Measurements from ENCODE around the gene VN1R5. TPM values are rescaled to one million over a fixed set of nuclear protein-coding genes. Genes with fewer than 3 reads are reported as not detected.
"Not testable (repeated sequence)": the region's sequence is repeated elsewhere in the genome, so short reads cannot be mapped to it uniquely, and the experiment has no call there.

The VN1R5 gene
- total RNA-seq (not detected), polyA plus RNA-seq (ENCODE audit: insufficient read depth, low read depth, low replicate concordance) (not detected)
- long read RNA-seq, donor 1: 0 reads
- long read RNA-seq, donor 2: 0 reads
- long read RNA-seq, donor 3: 0 reads
- long read RNA-seq, donor 4: 0 reads
- long read RNA-seq, donor 5: 0 reads
- long read RNA-seq, donor 6: 0 reads
- long read RNA-seq, donor 7: 0 reads
- long read RNA-seq, donor 8: 0 reads
- long read RNA-seq, donor 9: 0 reads
- long read RNA-seq, donor 10: 0 reads

DNA sequence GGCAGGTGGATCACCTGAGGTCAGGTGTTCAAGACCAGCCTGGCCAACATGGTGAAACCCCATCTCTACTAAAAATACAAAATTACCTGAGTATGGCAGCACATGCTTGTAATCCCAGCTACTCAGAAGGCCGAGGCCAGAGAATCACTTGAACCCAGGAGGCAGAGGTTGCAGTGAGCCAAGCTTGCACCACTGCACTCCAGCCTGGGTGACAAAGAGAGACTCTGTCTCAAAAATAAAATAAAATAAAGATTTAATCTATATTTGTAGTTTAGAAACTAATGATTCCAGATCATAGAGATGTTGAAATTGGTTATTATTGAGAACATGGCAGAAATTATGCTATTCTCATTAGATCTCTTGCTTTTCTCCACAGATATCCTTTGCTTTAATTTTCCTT, at the start of gene VN1R5:
VN1R5 (plus strand) TSS at position 301 of the 400 bp plus-strand sequence.
- H3K4me1 ChIP-seq (ENCODE audit: control insufficient read depth in 2 of 3, insufficient read depth in 2 of 3, low read depth in 1 of 3, low read length in 3 of 3); H3K36me3 ChIP-seq (ENCODE audit: control insufficient read depth in 2 of 3, insufficient read depth in 3 of 3, low read length in 3 of 3); DNase-seq; H3K27me3 ChIP-seq (ENCODE audit: control insufficient read depth, insufficient read depth, low read length); H3K9ac ChIP-seq (ENCODE audit: low read length in 3 of 3); H3K9me3 ChIP-seq (ENCODE audit: control insufficient read depth in 2 of 3, insufficient read depth in 1 of 3, low read length in 3 of 3); intact Hi-C loops (cut with DNase I); H3K4me3 ChIP-seq (ENCODE audit: low read length in 3 of 3); FAIRE-seq; H3K27ac ChIP-seq (ENCODE audit: low read depth in 2 of 2, low read length in 2 of 2): not testable (repeated sequence)

- no peaks in the 10 kb centered on the region for H3K27me3 ChIP-seq (ENCODE audit: control insufficient read depth, insufficient read depth, low read length)
- H3K4me1 ChIP-seq (ENCODE audit: control insufficient read depth in 2 of 3, insufficient read depth in 2 of 3, low read depth in 1 of 3, low read length in 3 of 3): peaks cover 0 to 12% (median 5%) of the 10 kb centered on the region in 3 donors
- peak overlapping the region in 2 of 3 donors; percentile 42 to 72 for H3K9ac ChIP-seq (ENCODE audit: low read length in 3 of 3)
- TF ChIP-seq, protein P1, sequence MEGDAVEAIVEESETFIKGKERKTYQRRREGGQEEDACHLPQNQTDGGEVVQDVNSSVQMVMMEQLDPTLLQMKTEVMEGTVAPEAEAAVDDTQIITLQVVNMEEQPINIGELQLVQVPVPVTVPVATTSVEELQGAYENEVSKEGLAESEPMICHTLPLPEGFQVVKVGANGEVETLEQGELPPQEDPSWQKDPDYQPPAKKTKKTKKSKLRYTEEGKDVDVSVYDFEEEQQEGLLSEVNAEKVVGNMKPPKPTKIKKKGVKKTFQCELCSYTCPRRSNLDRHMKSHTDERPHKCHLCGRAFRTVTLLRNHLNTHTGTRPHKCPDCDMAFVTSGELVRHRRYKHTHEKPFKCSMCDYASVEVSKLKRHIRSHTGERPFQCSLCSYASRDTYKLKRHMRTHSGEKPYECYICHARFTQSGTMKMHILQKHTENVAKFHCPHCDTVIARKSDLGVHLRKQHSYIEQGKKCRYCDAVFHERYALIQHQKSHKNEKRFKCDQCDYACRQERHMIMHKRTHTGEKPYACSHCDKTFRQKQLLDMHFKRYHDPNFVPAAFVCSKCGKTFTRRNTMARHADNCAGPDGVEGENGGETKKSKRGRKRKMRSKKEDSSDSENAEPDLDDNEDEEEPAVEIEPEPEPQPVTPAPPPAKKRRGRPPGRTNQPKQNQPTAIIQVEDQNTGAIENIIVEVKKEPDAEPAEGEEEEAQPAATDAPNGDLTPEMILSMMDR (IDR thresholded peaks at IDR 0.05; ENCODE audit: borderline replicate concordance, extremely low read depth, insufficient read depth): no peak
- no peak overlapping the region for H3K27ac ChIP-seq (ENCODE audit: low read depth in 2 of 2, low read length in 2 of 2)
- no peak for DNase-seq
- intact Hi-C loops (cut with DNase I): no loop called here
- no peak for FAIRE-seq
- peak overlapping the region; percentile 81 to 87 (median 85) for H3K4me3 ChIP-seq (ENCODE audit: low read length in 3 of 3)
- H3K36me3 ChIP-seq (ENCODE audit: control insufficient read depth in 2 of 3, insufficient read depth in 3 of 3, low read length in 3 of 3): no peaks in the 10 kb centered on the region
- H3K9me3 ChIP-seq (ENCODE audit: control insufficient read depth in 2 of 3, insufficient read depth in 1 of 3, low read length in 3 of 3): no peaks in the 10 kb centered on the region
Observed at GRCh38 chr1:247209396-247209795, 46.5 kb upstream of the VN1R5 start.

DNA sequence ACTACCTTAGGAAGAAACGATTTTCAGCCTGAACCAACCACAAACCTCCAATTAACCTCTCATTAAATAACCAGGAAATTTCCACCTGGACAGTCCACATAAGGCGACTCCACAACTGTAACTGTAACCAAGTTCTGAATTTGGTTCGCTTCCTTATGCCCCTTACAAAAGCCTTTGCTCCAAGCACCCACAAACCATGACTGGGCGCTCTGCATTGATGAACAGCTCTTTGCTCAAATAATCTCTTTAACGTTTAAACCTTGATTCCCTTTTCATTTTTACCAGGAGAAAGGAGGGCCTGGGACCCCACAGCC, 45.9 kb upstream of the VN1R5 start:
- TF ChIP-seq, protein P1 (IDR thresholded peaks at IDR 0.05; ENCODE audit: borderline replicate concordance, extremely low read depth, insufficient read depth): no peak
- no peaks in the 10 kb centered on the region for H3K9me3 ChIP-seq (ENCODE audit: control insufficient read depth in 2 of 3, insufficient read depth in 1 of 3, low read length in 3 of 3)
- H3K36me3 ChIP-seq (ENCODE audit: control insufficient read depth in 2 of 3, insufficient read depth in 3 of 3, low read length in 3 of 3): no peaks in the 10 kb centered on the region
- H3K27me3 ChIP-seq (ENCODE audit: control insufficient read depth, insufficient read depth, low read length): no peaks in the 10 kb centered on the region
- H3K4me3 ChIP-seq (ENCODE audit: low read length in 3 of 3): peak overlapping the region; percentile 81 to 87 (median 85)
- DNase-seq (no peak), FAIRE-seq (no peak)
- intact Hi-C loops (cut with DNase I): no loop called here
- peak overlapping the region; percentile 69 to 88 for H3K27ac ChIP-seq (ENCODE audit: low read depth in 2 of 2, low read length in 2 of 2)
- H3K4me1 ChIP-seq (ENCODE audit: control insufficient read depth in 2 of 3, insufficient read depth in 2 of 3, low read depth in 1 of 3, low read length in 3 of 3): peaks cover 0 to 12% (median 5%) of the 10 kb centered on the region in 3 donors
- H3K9ac ChIP-seq (ENCODE audit: low read length in 3 of 3): peak overlapping the region; percentile 42 to 79 (median 72)

DNA sequence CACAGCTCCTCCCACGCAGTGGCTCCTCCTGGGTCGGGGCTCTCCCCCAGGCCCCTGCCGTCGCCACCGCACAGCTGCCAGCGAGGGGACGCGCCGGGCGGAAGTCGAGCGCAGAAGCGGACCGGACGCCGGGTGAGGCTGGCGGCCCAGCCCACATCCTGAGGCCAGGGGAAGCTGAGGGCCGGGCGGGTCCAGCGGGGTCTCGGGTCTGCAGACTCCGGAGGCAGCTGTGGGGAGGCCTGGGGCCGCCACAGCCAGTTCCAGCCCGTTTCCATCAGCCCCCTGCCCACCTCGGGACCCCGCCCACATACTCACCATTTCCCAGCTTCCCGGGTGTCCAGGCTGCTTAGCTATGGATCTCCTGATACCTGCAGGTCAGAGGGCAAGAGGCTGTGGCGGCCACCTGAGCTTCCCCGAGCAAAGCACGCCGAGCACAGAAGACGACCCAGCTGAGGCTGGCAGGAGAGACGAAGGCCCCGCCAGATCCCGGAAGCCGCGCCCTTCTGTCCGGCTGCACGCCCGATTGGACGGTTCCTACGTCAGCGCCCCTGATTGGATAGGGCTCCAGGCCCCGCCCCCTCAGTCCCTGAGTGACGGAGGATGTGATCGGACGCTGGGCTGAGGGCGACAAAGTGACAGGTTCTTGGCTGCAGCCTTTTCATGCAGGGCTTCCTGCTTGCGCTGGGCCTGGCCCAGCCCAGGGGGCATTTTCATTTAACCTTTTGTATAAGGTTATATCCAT, 45.3 kb upstream of the VN1R5 start:
- TF ChIP-seq, protein P1 (IDR thresholded peaks at IDR 0.05; ENCODE audit: borderline replicate concordance, extremely low read depth, insufficient read depth): no peak

More for the DNA sequence above, 45.3 kb upstream of the VN1R5 start:
- Histone ChIP-seq H3K27me3 (ENCODE audit: control insufficient read depth, insufficient read depth, low read length) (no peaks in the 10 kb centered on the region), H3K4me3 (ENCODE audit: low read length in 3 of 3) (peak overlapping the region; percentile 81 to 87 (median 85)), H3K9me3 (ENCODE audit: control insufficient read depth in 2 of 3, insufficient read depth in 1 of 3, low read length in 3 of 3) (no peaks in the 10 kb centered on the region), H3K4me1 (ENCODE audit: control insufficient read depth in 2 of 3, insufficient read depth in 2 of 3, low read depth in 1 of 3, low read length in 3 of 3) (peaks cover 0 to 12% (median 5%) of the 10 kb centered on the region in 3 donors), H3K36me3 (ENCODE audit: control insufficient read depth in 2 of 3, insufficient read depth in 3 of 3, low read length in 3 of 3) (no peaks in the 10 kb centered on the region), H3K9ac (ENCODE audit: low read length in 3 of 3) (peak overlapping the region; percentile 64 to 79 (median 72)), H3K27ac (ENCODE audit: low read depth in 2 of 2, low read length in 2 of 2) (peak overlapping the region; percentile 69 to 88)
- intact Hi-C loops (cut with DNase I): no loop called here
- DNase-seq: peak; percentile 97 to 99 (median 98)
- FAIRE-seq: peak; percentile 91

All from kidney (tissue), 22 donors.